GM19240 (cell line): ENCODE data around the gene H3-3A.

Experiments used
- DNase-seq: peaks from one replicate; pipeline ENCODE4 v3.0.0; 2011; ENCODE audit warnings: low spot score; ENCODE audit not compliant: insufficient read length

The H3-3A gene

GRCh38 chr1:226062558-226063223 is at the start of gene H3-3A:
Gene H3-3A, plus strand, starts transcription at chr1:226062716. Its CDS starts 1,636 bp downstream, at chr1:226064352.
- DNase-seq = peak; percentile 75

GRCh38 chr1:226017070-226017469 is 45.4 kb upstream of the H3-3A start:
- DNase-seq = no peak

- no peak for DNase-seq
These were observed 42.9 kb upstream of the H3-3A start for GRCh38 chr1:226019572-226019971.

DNA sequence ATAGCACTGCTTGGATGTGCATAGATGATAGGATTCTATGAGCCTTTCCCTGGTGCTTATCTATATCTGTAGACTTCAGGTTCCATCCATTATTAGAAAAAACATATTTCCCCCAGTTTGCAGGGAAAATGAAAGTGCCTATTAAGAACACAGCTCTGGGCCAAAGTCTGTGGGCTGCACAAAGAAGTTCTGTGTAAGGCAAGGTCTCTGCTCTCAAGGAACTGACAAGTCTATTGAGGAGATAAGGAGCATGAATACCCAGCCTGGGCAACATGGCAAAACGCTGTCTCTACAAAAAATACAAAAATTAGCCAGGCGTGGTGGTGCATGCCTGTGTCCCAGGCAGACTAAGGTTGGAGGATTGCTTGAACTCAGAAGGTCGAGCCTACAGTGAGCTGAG is 41.1 kb upstream of the H3-3A start:
- DNase-seq = no peak

DNA sequence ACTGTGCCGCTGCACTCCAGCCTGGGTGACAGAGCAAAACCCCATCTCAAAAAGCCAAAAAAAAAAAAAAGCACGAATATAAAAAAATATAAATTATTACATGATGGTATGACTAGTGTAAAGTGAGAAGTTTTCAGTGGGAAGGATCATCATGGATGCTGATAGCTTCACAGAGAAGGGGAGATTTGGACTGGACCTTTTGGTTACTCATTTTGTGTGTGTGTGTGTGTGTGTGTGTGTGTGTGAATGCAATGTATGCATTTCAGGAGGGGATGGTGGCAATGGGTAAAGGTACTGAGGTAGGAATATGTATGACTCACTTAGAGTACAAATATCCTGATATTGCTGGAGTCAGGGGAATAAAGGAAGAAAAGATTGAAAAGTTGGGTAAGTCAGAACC is 40.7 kb upstream of the H3-3A start:
- DNase-seq = no peak

GRCh38 chr1:226023735-226024134 is 38.8 kb upstream of the H3-3A start:
- no peak for DNase-seq

- DNase-seq = no peak
These were observed 35.7 kb upstream of the H3-3A start for GRCh38 chr1:226026833-226027232.

GRCh38 chr1:226027538-226028217 is 34.8 kb upstream of the H3-3A start:
- no peak for DNase-seq

- DNase-seq = peak; percentile 53
These were observed 33.4 kb upstream of the H3-3A start for GRCh38 chr1:226029093-226029496.

GRCh38 chr1:226029568-226030225 is 32.8 kb upstream of the H3-3A start:
- DNase-seq = no peak

DNA sequence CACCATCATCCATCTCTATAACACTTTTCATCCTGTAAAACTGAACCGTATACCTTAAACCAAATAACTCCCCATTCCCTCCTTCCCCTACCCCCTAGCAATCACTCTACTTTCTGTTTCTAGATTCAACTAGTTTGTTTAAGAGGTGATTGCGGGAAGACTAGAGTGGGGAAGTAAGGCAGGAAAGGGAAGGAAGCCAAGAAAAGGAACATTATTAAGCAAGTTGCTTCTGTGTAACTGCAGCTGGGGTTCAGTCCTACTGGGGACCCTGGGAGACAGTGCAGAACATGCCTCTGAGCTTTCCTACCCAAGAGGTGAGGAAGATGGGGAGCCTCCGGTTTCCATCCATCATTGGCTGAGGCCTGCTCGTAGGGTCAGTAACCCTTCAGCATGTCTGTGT is 28.9 kb upstream of the H3-3A start:
- DNase-seq = no peak

DNA sequence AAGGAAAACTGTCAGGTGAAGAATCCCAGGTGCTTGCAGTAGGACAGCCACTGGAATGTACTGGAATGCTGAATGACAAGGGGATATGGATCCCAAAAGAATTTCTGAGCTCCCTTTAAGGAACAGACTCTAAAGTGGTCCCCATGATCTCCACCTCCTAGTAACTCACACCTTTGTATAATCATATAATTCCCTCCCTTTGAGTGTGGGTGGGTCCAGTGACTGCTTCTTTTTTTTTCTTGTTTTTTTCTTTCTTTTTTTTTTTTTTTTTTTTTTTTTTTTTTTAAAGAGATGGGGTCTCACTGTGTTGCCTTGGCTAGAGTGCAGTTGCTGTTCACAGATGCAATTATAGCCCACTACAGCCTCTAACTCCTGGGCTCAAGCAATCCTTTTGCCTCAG is 28.5 kb upstream of the H3-3A start:
- no peak for DNase-seq

DNA sequence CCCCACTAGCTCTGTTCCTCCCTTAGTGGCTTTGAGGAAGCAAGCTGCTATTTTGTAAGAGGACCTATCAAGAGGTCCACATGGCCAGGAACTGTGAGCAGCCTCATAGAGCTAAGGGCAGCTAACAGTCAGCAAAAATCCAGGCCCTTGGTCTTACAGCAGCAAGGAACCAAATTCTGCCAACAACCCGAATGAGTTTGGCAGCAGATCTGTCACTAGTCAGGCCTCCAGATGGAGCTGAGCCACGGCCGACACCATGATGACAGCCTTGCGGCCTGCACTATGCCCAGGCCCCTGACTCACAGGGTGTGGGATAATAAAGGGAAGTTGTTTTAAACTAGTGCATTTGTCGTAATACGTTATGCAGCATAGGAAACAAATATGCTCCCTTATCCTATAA is 28.0 kb upstream of the H3-3A start:
- no peak for DNase-seq

- DNase-seq = no peak
These were observed 26.6 kb upstream of the H3-3A start for GRCh38 chr1:226035915-226036314.

DNA sequence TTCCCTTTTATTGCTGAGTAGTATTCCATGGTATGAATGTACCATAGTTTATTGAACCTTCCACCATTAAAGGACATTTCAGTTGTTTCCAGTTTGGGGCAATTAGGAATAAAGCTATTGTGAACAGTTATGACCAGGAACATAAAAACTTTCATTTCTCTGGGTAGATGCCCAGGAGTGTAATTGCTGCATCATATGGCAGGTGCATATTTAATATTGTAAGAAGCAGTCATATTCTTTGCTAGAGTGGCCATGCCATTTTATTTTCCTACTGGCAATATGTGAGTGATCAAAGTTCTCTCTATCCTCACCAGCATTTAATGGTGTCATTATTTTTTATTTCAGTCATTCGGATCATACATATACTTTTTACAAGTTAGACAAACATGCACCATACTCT is 23.9 kb upstream of the H3-3A start:
- no peak for DNase-seq

GRCh38 chr1:226041419-226041818 is 21.1 kb upstream of the H3-3A start:
- DNase-seq = no peak

- no peak for DNase-seq
These were observed 17.9 kb upstream of the H3-3A start for GRCh38 chr1:226044514-226045101.

- no peak for DNase-seq
These were observed 16.3 kb upstream of the H3-3A start for GRCh38 chr1:226046240-226046639.

DNA sequence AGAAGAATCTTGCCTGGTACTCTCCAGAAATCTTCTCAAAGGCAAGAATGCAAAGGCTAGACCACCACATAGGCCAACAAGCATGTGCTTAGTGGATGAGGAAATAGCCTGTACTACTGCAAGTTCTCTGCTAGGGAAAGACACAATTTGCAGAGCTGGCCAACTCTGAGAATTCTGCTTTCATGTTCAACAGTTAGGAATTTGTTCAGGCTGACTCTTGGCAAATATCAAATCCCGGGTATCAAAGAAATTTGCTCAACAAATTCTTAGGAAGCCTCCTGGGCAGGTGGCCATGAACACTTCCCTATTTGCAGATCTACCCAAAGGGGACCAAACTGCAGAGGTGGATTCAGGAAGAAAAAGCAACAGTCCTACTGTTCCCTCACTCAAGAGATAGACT is 15.0 kb upstream of the H3-3A start:
- DNase-seq = no peak

GRCh38 chr1:226048886-226049285 is 13.6 kb upstream of the H3-3A start:
- no peak for DNase-seq

GRCh38 chr1:226050133-226050532 is 12.4 kb upstream of the H3-3A start:
- DNase-seq = no peak

- DNase-seq = no peak
These were observed 11.2 kb upstream of the H3-3A start for GRCh38 chr1:226051365-226051764.
